ENCODE data around the gene MAF.

Gene MAF

GRCh38 chr16:79640513-79641360 lies 40.2 kb upstream of the MAF start:
- ChIA-PET CTCF (no interaction called here), POLR2A (no interaction called here)
- no peak for TF ChIP-seq CTCF (IDR thresholded peaks at IDR 0.05; ENCODE audit: control extremely low read depth, extremely low read depth, low read depth, missing control alignments)
- DNase-seq (ENCODE audit: extremely low spot score), result no peak

- CTCF ChIA-PET, result no interaction called here
- POLR2A ChIA-PET, result no interaction called here
- TF ChIP-seq CTCF (IDR thresholded peaks at IDR 0.05; ENCODE audit: control extremely low read depth, extremely low read depth, low read depth, missing control alignments), result no peak
- no peak for DNase-seq (ENCODE audit: extremely low spot score)
These were observed 39.2 kb upstream of the MAF start for GRCh38 chr16:79639576-79640311.

GRCh38 chr16:79638386-79638785 lies 37.8 kb upstream of the MAF start:
- DNase-seq (ENCODE audit: extremely low spot score), result no peak
- no peak for TF ChIP-seq CTCF (IDR thresholded peaks at IDR 0.05; ENCODE audit: control extremely low read depth, extremely low read depth, low read depth, missing control alignments)
- ChIA-PET CTCF (no interaction called here), POLR2A (no interaction called here)

GRCh38 chr16:79635488-79635887 lies 35.0 kb upstream of the MAF start:
- no peak for DNase-seq (ENCODE audit: extremely low spot score)
- CTCF ChIA-PET, result interaction anchor here (1.4 kb wide), 1 partner anchor 14 kb away, joined by 4 read pairs; no protein-coding TSS in a partner anchor
- POLR2A ChIA-PET, result no interaction called here
- no peak for TF ChIP-seq CTCF (IDR thresholded peaks at IDR 0.05; ENCODE audit: control extremely low read depth, extremely low read depth, low read depth, missing control alignments)

GRCh38 chr16:79634298-79634697 lies 33.8 kb upstream of the MAF start:
- TF ChIP-seq CTCF (IDR thresholded peaks at IDR 0.05; ENCODE audit: control extremely low read depth, extremely low read depth, low read depth, missing control alignments), result no peak
- ChIA-PET POLR2A (no interaction called here), CTCF (no interaction called here)
- DNase-seq (ENCODE audit: extremely low spot score), result no peak

GRCh38 chr16:79632289-79632688 lies 31.8 kb upstream of the MAF start:
- no peak for DNase-seq (ENCODE audit: extremely low spot score)
- POLR2A ChIA-PET, result no interaction called here
- no peak for TF ChIP-seq CTCF (IDR thresholded peaks at IDR 0.05; ENCODE audit: control extremely low read depth, extremely low read depth, low read depth, missing control alignments)

More at GRCh38 chr16:79632289-79632688, 31.8 kb upstream of the MAF start:
- CTCF ChIA-PET, result no interaction called here
